OCI-LY7 (cell line): ENCODE data around the gene CFAP141. TPM values are rescaled to one million over a fixed set of nuclear protein-coding genes. Genes with fewer than 3 reads are reported as not detected.
A peak's percentile ranks its signal among the peaks of the same experiment; 100 is the strongest.

Experiments used
- BruUV-seq: library from RNA; stranded (reverse); fragments of 400-500 nt; replicated peaks from 2 replicates; lab custom pipeline; 2021; lab: Mats Ljungman, UMichigan
- CTCF ChIA-PET: fragments of 300-600 bp; sonication (Branson Sonifier 250); formaldehyde crosslinking; loops from one replicate; lab custom pipeline; 2022; ENCODE audit warnings: antibody characterized with exemption; ENCODE audit not compliant: unreplicated experiment; lab: Charles Lee
- POLR2A ChIA-PET: fragments of 300-600 bp; sonication (Branson Sonifier 250); formaldehyde crosslinking; loops from one replicate; lab custom pipeline; 2022; ENCODE audit warnings: antibody characterized with exemption; lab: Charles Lee
- DNase-seq: peaks from one replicate; pipeline ENCODE4 v3.0.0-alpha.2; 2015; ENCODE audit warnings: low spot score
- H2AFZ ChIP-seq: fragments of 200-600 bp; sonication (generic), shearing (Covaris generic); 2 replicates; pipeline ENCODE4 v1.6.1; 2014; ENCODE audit warnings: mild to moderate bottlenecking, antibody characterized with exemption, low read length, moderate library complexity
- H3K27ac ChIP-seq: fragments of 200-600 bp; sonication (generic); 2 replicates; pipeline ENCODE4 v1.5.1; 2014; ENCODE audit warnings: mixed run types, low read depth, mild to moderate bottlenecking, moderate library complexity, low read length, inconsistent platforms; ENCODE audit not compliant: poor library complexity, severe bottlenecking
- H3K36me3 ChIP-seq: fragments of 200-600 bp; sonication (generic); 2 replicates; pipeline ENCODE4 v1.6.1; 2014; ENCODE audit warnings: mild to moderate bottlenecking, antibody characterized with exemption, low read length, moderate library complexity, mixed read lengths; ENCODE audit not compliant: insufficient read depth
- H3K4me1 ChIP-seq: fragments of 200-600 bp; sonication (generic); 2 replicates; pipeline ENCODE4 v1.5.1; 2014; ENCODE audit warnings: mild to moderate bottlenecking, low read length; ENCODE audit not compliant: insufficient read depth, poor library complexity, severe bottlenecking
- H3K4me2 ChIP-seq: fragments of 200-600 bp; sonication (generic); 2 replicates; pipeline ENCODE4 v1.6.1; 2014; ENCODE audit warnings: mild to moderate bottlenecking, low read length
- H3K4me3 ChIP-seq: fragments of 200-600 bp; sonication (generic); 2 replicates; pipeline ENCODE4 v1.5.1; 2014; ENCODE audit warnings: mild to moderate bottlenecking, low read depth, low read length; ENCODE audit not compliant: poor library complexity, severe bottlenecking
- H3K79me2 ChIP-seq: fragments of 200-600 bp; sonication (generic); 2 replicates; pipeline ENCODE4 v1.6.1; 2016; ENCODE audit warnings: low read depth, mild to moderate bottlenecking, low read length, moderate library complexity, mixed read lengths; ENCODE audit not compliant: insufficient read depth
- H3K9me2 ChIP-seq: fragments of 200-600 bp; sonication (generic); 2 replicates; pipeline ENCODE4 v1.6.1; 2016; ENCODE audit warnings: mild to moderate bottlenecking, low read length, mixed read lengths; ENCODE audit not compliant: insufficient read depth
- H3K9me3 ChIP-seq: fragments of 200-600 bp; sonication (generic); 2 replicates; pipeline ENCODE4 v1.6.1; 2014; ENCODE audit warnings: mild to moderate bottlenecking, mixed run types, low read length, mixed read lengths
- H4K20me1 ChIP-seq: fragments of 200-600 bp; sonication (generic); 2 replicates; pipeline ENCODE4 v1.6.1; 2014; ENCODE audit warnings: mild to moderate bottlenecking, antibody characterized with exemption, low read length, moderate library complexity, mixed read lengths; ENCODE audit not compliant: insufficient read depth
- EZH2phosphoT487 ChIP-seq: fragments of 200-600 bp; sonication (generic); IDR thresholded peaks from 2 replicates; pipeline ENCODE4 v1.6.1; 2018; ENCODE audit warnings: low read depth, borderline replicate concordance, mild to moderate bottlenecking, mixed run types, antibody characterized with exemption, low read length, moderate library complexity, mixed read lengths
- intact Hi-C: fragments of 100-400 bp; cut with micrococcal nuclease; formaldehyde crosslinking; loops from one replicate; pipeline ENCODE4 v1.10.0; 2022; ENCODE audit not compliant: unreplicated experiment
- total RNA-seq, 2 experiments: library from RNA; depleted of rRNA in 1 of 2; stranded (reverse); fragments of >200 nt in 1 of 2; shearing (Covaris generic) in 1 of 2; gene quantifications; 2 replicates each; pipeline ENCODE4 v1.2.3, GENCODE V29; 2014 to 2022
- TF ChIP-seq, protein P1 (sequence below): fragments of 200-600 bp; sonication (generic); conservative IDR thresholded peaks from 2 replicates; pipeline ENCODE4 v1.5.1; 2014; ENCODE audit warnings: mild to moderate bottlenecking, antibody characterized with exemption, low read length, moderate library complexity, mixed read lengths

Gene CFAP141
- total RNA-seq, 2 experiments from 2014 or later = not detected

- DNase-seq = peak; percentile 79
- ChIA-PET CTCF (no interaction called here), POLR2A (interaction anchor here (0.9 to 1.4 kb wide), 4 partner anchors 17 to 327 kb away, joined by 3 to 4 read pairs (median 4); no protein-coding TSS in a partner anchor)
- Histone ChIP-seq H3K4me1 (peaks cover 42% of the 10 kb centered on the region), H3K9me3 (no peaks in the 10 kb centered on the region), H3K79me2 (peaks cover 59% of the 10 kb centered on the region), H4K20me1 (peaks cover 44% of the 10 kb centered on the region), H3K4me3 (peak overlapping the region; percentile 86), H3K27ac (peak overlapping the region; percentile 83), H2AFZ (no peak overlapping the region; the same call in 1 of the 2 replicates), H3K4me2 (peak overlapping the region; percentile 98), H3K9me2 (no peaks in the 10 kb centered on the region), H3K36me3 (peaks cover 42% of the 10 kb centered on the region)
- TF ChIP-seq EZH2phosphoT487 = no peak
- TF ChIP-seq, protein P1, sequence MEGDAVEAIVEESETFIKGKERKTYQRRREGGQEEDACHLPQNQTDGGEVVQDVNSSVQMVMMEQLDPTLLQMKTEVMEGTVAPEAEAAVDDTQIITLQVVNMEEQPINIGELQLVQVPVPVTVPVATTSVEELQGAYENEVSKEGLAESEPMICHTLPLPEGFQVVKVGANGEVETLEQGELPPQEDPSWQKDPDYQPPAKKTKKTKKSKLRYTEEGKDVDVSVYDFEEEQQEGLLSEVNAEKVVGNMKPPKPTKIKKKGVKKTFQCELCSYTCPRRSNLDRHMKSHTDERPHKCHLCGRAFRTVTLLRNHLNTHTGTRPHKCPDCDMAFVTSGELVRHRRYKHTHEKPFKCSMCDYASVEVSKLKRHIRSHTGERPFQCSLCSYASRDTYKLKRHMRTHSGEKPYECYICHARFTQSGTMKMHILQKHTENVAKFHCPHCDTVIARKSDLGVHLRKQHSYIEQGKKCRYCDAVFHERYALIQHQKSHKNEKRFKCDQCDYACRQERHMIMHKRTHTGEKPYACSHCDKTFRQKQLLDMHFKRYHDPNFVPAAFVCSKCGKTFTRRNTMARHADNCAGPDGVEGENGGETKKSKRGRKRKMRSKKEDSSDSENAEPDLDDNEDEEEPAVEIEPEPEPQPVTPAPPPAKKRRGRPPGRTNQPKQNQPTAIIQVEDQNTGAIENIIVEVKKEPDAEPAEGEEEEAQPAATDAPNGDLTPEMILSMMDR = no peak
- no TSS peak for BruUV-seq
- intact Hi-C loops = loop anchor here (2.0 to 10.0 kb wide), 2 partner anchors 39 to 293 kb away; partner anchors contain the start of gene UBAP2L
Observed at GRCh38 chr1:154181944-154182343, 24.2 kb downstream of the CFAP141 start.

DNA sequence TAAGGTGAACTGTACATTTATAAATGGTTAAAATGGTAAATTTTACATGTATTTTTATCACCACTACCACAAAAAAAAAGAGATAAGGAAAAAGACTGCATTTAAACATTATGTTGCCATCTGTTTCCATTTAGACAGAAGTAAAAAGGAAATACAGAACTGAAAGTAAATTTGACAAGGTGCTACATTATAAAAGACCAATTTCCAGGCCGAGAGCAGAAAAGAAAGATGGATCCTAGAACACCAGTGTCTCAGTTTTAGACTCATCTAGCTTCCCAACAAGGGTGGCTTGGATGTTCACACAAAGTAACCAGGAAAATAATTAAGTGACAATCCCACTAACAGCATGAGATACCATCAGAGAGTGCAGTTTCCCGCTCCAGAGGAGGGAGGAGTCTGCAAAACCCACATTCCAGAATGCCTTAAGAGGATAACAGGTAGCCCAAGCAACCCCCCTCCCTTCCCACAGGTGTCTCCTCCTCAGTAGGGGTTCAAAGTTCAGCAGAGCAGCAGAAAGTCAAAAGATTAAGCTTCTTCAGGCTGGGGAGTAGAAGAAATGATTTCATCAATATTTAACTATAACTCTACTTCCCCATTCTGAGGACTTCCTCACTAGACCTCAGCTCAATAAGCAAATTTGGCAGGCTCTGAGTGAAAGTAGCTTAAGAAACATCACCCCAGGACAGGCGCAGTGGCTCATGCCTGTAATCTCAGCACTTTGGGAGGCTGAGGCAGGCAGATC is 26.0 kb downstream of the CFAP141 start:
- BruUV-seq = no TSS peak
- Histone ChIP-seq H3K4me2 (peak overlapping the region; percentile 98), H4K20me1 (peaks cover 44% of the 10 kb centered on the region), H3K36me3 (peaks cover 60% of the 10 kb centered on the region), H2AFZ (no peak overlapping the region), H3K4me1 (peaks cover 42% of the 10 kb centered on the region), H3K9me3 (no peaks in the 10 kb centered on the region), H3K4me3 (peak overlapping the region; percentile 86), H3K79me2 (peaks cover 77% of the 10 kb centered on the region), H3K9me2 (no peaks in the 10 kb centered on the region), H3K27ac (peak overlapping the region; percentile 63)
- DNase-seq = peak; percentile 78
- ChIA-PET CTCF (no interaction called here), POLR2A (interaction anchor here (0.7 to 1.2 kb wide), 9 partner anchors 12 to 1545 kb away, joined by 3 to 4 read pairs (median 3); partner anchors contain the start of genes HAX1 and TPM3)
- intact Hi-C loops = loop anchor here (10.0 kb wide), 1 partner anchor 295 kb away; no protein-coding TSS in a partner anchor
- TF ChIP-seq EZH2phosphoT487 = no peak
- TF ChIP-seq, protein P1 = no peak
